ENCODE results near the gene SAXO1.
"Not testable (repeated sequence)": the region's sequence is repeated elsewhere in the genome, so short reads cannot be mapped to it uniquely, and the experiment has no call there.

The SAXO1 gene

DNA sequence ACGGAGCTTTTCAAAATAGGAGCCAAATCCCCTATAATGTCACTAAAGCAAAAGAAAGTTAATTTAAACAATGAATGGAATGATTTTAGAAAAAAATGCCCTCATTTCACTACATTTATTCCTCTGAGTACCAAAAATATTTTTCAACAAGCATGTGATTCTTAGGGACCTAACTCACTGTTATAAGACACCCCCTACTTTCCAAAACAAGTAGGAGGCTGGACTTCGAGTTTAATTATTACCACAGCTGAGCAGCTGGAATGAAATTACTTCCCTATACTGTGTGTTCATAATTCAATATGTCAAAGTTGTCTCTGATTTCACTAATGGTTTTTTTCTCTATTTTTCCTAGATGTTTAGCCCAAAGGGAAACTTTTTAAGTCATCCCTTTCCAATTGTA, 61.6 kb downstream of the SAXO1 start:
- no peak for DNase-seq (ENCODE audit: low read depth in 1 of 2, low spot score in 1 of 2)

- DNase-seq (ENCODE audit: low read depth in 1 of 2, low spot score in 1 of 2): no peak
Observed at GRCh38 chr9:18970393-18970792, 62.6 kb downstream of the SAXO1 start.

DNA sequence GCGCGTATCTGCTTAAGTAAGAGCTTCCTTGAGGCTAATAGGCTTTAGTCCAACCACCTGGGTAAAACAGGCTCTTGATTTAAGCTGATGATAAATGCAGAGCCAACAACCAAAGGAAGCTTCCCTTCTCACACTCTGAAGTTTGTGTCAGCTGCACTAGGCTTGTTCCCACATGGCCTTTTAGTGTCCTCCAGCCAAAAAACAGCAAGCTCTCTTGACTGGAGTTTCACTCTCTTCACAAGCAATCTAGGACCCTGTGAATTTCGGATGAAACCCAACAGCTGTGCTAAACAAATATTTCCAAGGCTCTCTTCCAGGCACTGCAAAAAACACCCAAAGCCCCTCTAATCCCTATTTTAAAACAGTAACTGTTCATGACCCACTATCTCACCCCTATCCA, 63.9 kb downstream of the SAXO1 start:
- no peak for DNase-seq (ENCODE audit: low read depth in 1 of 2, low spot score in 1 of 2)

DNA sequence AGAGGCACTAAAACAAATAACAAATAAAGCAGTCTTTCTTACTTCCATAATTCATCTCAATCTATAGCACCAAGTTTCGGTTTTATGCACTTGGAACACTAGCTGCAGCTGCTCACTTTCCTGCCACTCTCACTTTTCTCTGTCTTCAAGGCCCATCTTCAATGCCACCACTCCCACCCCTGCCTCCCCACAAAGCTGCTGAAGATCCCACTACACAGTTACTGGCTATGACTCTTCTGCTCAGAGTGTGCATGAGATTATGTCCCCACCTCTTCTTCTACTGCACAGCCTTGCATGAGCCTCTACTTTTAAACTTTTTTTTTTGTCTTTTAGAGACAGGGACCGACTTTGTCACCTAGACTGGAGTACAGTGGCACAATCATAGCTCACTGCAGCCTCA, 77.4 kb downstream of the SAXO1 start:
- no peak for DNase-seq (ENCODE audit: low read depth in 1 of 2, low spot score in 1 of 2)

DNA sequence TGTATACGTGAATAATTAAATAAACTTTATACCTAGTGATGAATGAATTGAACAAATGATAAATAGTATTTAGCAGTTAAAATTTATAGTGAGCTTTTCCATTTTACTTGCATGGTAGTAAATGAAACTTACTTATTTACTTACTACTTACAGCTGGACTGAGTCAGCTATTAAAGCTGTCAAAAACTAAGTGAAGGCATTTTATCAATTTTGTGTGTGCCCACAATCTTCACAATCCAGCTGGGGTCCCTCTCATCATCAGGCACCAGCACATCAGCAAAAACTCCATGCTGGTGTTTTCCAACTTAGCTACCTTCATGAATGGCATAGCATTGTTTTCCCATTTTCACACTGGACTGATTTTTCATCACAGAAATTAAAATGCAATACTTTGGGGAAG, 81.1 kb downstream of the SAXO1 start:
- DNase-seq (ENCODE audit: low read depth in 1 of 2, low spot score in 1 of 2): no peak

DNA sequence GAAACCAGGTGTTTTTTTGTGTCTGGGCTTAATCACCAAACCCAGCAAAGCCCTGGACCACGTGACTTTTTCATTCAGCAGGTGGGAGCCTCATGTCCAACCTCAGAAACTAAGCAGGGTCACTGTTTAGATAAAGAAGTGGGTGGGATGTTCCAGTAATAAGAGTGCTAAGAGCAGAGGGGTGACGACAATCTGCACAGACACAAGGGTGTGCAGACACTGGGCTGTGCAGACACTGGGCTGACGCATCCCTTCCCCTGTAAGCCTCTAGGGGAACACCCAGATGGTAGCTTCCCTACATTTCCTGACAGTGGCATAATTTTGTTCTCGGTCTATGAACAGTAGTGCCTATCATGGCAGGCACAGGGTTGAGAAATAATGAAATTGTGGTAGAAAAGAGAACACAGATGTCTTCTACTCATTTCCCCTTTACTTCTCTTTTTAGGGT, 85.1 kb downstream of the SAXO1 start:
- no peak for DNase-seq (ENCODE audit: low read depth in 1 of 2, low spot score in 1 of 2)

GRCh38 chr9:18942801-18943200, 90.2 kb downstream of the SAXO1 start:
- DNase-seq (ENCODE audit: low read depth in 1 of 2, low spot score in 1 of 2): no peak

DNA sequence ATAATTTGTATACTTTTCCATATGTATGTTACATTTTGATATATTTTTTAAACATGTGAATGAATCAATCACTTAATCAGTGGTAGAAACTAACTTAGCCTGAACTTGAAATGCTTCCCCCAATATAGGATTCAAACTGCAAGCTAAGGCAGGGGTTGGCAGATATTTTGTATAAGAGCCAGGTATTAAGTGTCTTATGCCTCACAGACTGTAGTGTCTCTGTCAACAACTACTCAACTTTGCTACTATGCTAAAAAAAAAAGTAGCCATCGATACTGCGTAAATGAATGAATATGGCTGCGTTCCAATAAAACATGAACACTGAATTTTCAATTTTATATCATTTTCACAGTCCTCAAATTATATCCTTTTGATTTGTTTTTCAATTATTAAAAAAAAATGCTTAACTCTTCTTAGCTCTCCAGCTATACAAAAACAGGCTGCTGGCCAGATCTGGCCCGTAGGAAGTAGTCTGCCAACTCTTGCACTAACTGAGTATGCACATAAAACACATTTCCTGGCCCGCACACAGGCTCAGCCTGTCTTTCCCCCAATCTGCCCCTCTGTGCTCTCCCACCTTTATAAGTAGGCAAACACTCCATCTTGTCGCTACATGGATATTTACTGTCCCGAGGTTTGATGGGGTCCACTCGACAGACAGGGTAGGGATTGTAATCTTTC, 91.8 kb downstream of the SAXO1 start:
- no peak for DNase-seq (ENCODE audit: low read depth in 1 of 2, low spot score in 1 of 2)

GRCh38 chr9:18939943-18940342, 93.1 kb downstream of the SAXO1 start:
- DNase-seq (ENCODE audit: low read depth in 1 of 2, low spot score in 1 of 2): no peak

DNA sequence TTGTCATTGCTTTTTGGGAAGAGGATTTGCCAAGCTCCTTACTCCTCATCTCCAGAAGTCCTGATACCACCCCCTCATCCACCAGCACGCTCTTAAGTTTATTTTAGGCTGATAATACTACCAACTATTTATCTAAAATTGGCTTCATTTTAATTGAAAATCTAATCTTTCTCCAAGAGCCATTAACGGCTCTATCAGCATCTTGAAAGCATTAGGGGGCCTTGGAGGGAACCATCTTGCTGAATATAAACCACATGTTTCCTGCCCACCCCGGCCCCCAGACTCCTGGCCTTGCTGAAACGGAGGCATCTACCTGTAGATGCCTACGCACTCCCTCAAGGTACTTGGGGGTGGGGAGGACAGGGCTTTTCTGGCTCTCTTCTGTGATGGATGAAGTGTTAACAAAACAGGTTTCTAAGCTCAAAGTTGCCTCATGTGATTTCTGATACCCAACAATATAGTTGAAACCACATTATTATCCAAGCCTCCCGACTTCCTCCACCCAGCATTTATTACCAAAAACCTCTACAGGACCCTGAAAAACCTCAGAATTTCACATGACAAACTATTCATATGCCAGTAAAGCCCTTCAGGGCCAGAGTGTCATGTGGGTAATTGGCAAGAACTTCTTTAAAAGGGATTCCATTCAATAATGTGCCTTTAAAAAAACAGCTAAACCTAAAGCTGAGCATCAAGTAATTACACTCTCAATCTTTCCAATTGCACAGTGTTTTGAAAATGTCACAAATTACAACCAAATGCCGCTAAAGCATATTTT, 96.7 kb downstream of the SAXO1 start:
- DNase-seq (ENCODE audit: low read depth in 1 of 2, low spot score in 1 of 2): no peak

DNA sequence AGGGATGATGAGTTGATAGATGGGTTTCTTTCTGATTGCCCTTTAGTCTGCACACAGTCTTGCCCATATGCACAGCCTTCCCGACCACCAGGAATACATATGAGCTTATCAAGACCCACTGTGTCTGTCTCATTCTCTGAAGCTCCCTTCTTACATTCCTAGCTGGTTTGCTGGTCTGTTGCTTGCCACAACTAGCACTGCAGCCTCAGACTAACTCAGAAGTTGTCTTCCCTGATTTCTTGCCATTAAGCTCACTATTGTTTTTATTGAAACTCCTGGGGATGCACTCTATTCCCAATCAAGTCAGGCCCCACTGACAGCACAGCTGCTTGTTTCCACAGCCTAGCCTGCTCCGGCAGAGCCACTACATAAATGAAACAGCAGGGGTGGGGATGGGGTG, 97.5 kb downstream of the SAXO1 start:
- no peak for DNase-seq (ENCODE audit: low read depth in 1 of 2, low spot score in 1 of 2)

- DNase-seq (ENCODE audit: low read depth in 1 of 2, low spot score in 1 of 2): not testable (repeated sequence)
Observed at GRCh38 chr9:18930611-18931010, 102.4 kb downstream of the SAXO1 start.

- DNase-seq (ENCODE audit: low read depth in 1 of 2, low spot score in 1 of 2): no peak
Observed at GRCh38 chr9:18928711-18929110, 104.3 kb downstream of the SAXO1 start.

DNA sequence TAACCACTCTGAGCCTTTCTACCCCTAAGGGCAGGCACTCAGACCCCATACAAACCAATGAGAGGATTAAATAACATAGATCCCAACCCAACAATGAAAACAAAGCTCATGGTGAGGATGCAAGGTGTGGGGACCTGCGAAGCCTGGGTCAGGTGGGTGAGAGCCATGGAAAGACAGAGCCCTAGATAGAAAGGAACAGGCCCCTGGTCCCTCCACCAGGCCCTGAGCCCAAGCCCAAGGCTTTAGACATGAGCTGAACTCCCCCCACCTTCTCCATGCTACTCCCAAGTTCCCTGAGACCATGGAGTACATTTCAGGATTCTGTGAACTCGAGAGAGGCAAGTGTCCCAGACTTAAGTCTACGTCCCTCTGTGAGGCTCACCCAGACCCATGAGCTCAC, 106.5 kb downstream of the SAXO1 start:
- DNase-seq (ENCODE audit: low read depth in 1 of 2, low spot score in 1 of 2): no peak

DNA sequence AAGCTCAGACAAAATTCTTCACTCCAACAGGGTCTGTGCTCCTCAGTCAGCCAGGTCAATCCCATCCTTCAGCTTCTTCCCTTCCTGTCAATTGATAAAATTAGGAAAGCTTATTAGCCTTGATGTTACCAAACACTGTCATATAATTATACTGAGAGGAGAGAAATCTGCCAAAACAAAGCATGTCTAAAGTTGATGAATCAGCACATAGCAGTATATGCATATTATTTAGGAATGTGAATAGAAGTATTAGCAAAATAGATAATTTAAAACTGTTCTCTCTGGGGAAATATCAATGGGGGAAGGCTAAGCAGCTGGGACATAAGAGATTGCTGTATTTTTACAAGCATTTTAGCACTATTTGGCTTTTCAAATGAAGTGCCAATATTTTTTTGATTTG, 107.1 kb downstream of the SAXO1 start:
- DNase-seq (ENCODE audit: low read depth in 1 of 2, low spot score in 1 of 2): no peak

- no peak for DNase-seq (ENCODE audit: low read depth in 1 of 2, low spot score in 1 of 2)
Observed at GRCh38 chr9:18923671-18924430, 109.2 kb downstream of the SAXO1 start.

DNA sequence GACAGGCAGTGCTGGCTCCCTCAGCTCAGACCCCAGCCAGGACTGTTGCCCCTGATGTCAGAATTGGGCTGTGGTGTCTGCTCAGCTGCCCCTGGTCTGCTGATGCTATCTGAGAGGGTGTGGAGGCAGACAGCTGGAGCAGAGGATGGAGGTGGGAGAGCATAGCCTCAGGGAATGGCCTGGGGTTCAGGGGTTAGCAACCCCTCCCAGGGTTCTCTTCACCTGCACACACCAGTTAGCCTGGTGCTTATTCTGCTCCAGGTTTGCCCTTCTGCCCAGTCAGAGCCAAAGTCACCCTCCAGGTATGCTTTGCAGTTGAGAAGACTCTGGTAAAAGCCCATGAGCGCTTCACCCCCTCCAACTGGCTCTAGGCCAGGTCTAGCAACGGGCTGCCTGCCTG, 109.8 kb downstream of the SAXO1 start:
- no peak for DNase-seq (ENCODE audit: low read depth in 1 of 2, low spot score in 1 of 2)

DNA sequence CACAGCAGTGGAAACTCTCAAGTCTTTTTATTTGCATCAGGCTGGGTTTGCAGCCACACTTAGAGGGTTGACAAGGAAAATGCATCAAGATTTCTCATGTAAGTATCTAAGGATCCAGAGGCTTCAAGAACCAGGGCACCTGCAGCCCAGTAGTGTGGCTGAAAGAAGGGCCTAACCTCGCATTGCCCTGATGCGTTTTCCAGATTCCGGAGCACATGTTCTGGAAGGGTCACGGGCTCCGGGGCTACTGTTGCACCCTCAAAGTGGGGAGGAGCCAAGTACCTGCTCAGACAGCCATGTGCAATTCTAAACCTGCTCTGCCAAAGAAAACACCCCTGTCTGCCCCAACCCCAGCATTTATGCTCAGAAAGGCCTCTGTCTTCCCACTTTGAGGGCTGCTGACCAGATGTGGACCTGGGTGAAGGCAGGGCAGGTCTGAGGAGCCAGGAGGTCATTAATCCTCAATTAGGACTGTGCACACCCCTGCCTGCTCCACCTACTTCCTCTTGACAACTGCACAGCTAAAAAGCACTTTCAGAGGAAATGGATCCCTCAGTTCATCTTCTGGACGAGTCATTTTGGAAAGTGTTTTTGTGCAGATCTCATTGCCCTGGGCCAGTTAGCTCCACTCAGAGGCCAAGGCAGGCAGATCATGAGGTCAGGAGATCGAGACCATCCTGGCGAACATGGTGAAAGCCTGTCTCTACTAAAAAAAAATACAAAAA, 110.7 kb downstream of the SAXO1 start:
- DNase-seq (ENCODE audit: low read depth in 1 of 2, low spot score in 1 of 2): no peak

- DNase-seq (ENCODE audit: low read depth in 1 of 2, low spot score in 1 of 2): no peak
Observed at GRCh38 chr9:18921366-18922075, 111.5 kb downstream of the SAXO1 start.

GRCh38 chr9:18920141-18921084, 112.6 kb downstream of the SAXO1 start:
- DNase-seq (ENCODE audit: low read depth in 1 of 2, low spot score in 1 of 2): no peak
